HEK293T (cell line): ENCODE results near the gene PRRT4.

Experiments used
- CTCF ChIA-PET: fragments of 350-600 bp; formaldehyde crosslinking; extraction: SDS; loops from one replicate; lab custom pipeline; 2021; ENCODE audit warnings: antibody characterized with exemption, inconsistent platforms; lab: Yijun Ruan, JAX
- POLR2A ChIA-PET: fragments of 350-600 bp; formaldehyde crosslinking; extraction: SDS; loops from one replicate; lab custom pipeline; 2020; ENCODE audit warnings: antibody characterized with exemption, inconsistent platforms; lab: Yijun Ruan, JAX
- DNase-seq: peaks from one replicate; pipeline ENCODE4 v3.0.0; 2012; ENCODE audit warnings: mixed read lengths; ENCODE audit errors: extremely low spot score
- ARNT ChIP-seq: fragments of 450-650 bp; IDR thresholded peaks from 2 replicates; pipeline ENCODE4 v1.6.1; 2017; ENCODE audit warnings: mild to moderate bottlenecking
- BHLHE40 ChIP-seq: fragments of 450-650 bp; IDR thresholded peaks from 2 replicates; pipeline ENCODE4 v1.6.1; 2016; ENCODE audit warnings: mild to moderate bottlenecking, moderate library complexity, borderline replicate concordance
- CTBP1 ChIP-seq: fragments of 450-650 bp; IDR thresholded peaks from 2 replicates; pipeline ENCODE4 v1.6.1; 2016; ENCODE audit warnings: borderline replicate concordance
- ELF4 ChIP-seq: fragments of 450-650 bp; IDR thresholded peaks from 2 replicates; pipeline ENCODE4 v1.6.1; 2017; ENCODE audit warnings: antibody characterized with exemption
- FOXA1 ChIP-seq: fragments of 450-650 bp; IDR thresholded peaks from 2 replicates; pipeline ENCODE4 v1.6.1; 2016; ENCODE audit warnings: mild to moderate bottlenecking
- FOXK2 ChIP-seq: fragments of 450-650 bp; IDR thresholded peaks from 2 replicates; pipeline ENCODE4 v1.6.1; 2016; ENCODE audit warnings: mild to moderate bottlenecking
- FOXM1 ChIP-seq: fragments of 450-650 bp; IDR thresholded peaks from 2 replicates; pipeline ENCODE4 v1.6.1; 2017; ENCODE audit warnings: mild to moderate bottlenecking, borderline replicate concordance
- HDGF ChIP-seq: fragments of 450-650 bp; IDR thresholded peaks from 2 replicates; pipeline ENCODE4 v1.6.1; 2017; ENCODE audit warnings: antibody characterized with exemption, borderline replicate concordance
- L3MBTL2 ChIP-seq: fragments of 450-650 bp; conservative IDR thresholded peaks from 2 replicates; pipeline ENCODE4 v1.6.1; 2016; ENCODE audit warnings: mild to moderate bottlenecking
- LEF1 ChIP-seq: fragments of 450-650 bp; IDR thresholded peaks from 2 replicates; pipeline ENCODE4 v1.6.1; 2017; ENCODE audit warnings: mild to moderate bottlenecking, borderline replicate concordance
- NFRKB ChIP-seq: fragments of 450-650 bp; IDR thresholded peaks from 2 replicates; pipeline ENCODE4 v1.6.1; 2016; ENCODE audit warnings: mild to moderate bottlenecking, moderate library complexity
- PKNOX1 ChIP-seq: fragments of 450-650 bp; IDR thresholded peaks from 2 replicates; pipeline ENCODE4 v1.6.1; 2016
- SP1 ChIP-seq: fragments of 450-650 bp; IDR thresholded peaks from 2 replicates; pipeline ENCODE4 v1.6.1; 2017
- SUZ12 ChIP-seq: fragments of 450-650 bp; IDR thresholded peaks from 2 replicates; pipeline ENCODE4 v1.6.1; 2016; ENCODE audit warnings: mild to moderate bottlenecking
- TARDBP ChIP-seq: fragments of 450-650 bp; IDR thresholded peaks from 2 replicates; pipeline ENCODE4 v1.6.1; 2016
- ZNF384 ChIP-seq: fragments of 450-650 bp; IDR thresholded peaks from 2 replicates; pipeline ENCODE4 v1.6.1; 2016

Gene PRRT4

GRCh38 chr7:128385988-128386925 is 24.8 kb upstream of the PRRT4 start:
- no peak for DNase-seq
- no peak for TF ChIP-seq CTBP1
- TF ChIP-seq PKNOX1 = no peak
- no peak for TF ChIP-seq FOXM1
- TF ChIP-seq SP1 = no peak
- no peak for TF ChIP-seq ELF4
- no peak for TF ChIP-seq BHLHE40
- no peak for TF ChIP-seq HDGF
- no peak for TF ChIP-seq NFRKB
- ChIA-PET CTCF (interaction anchor here (0.7 to 5.7 kb wide), 4 partner anchors 10 to 42 kb away, joined by 8 to 122 read pairs (median 14); partner anchors contain the start of gene RBM28), POLR2A (interaction anchor here (0.6 to 2.0 kb wide), 2 partner anchors 29 to 42 kb away, joined by 3 to 9 read pairs; partner anchors contain the start of gene RBM28)

GRCh38 chr7:128384726-128385125 is 23.2 kb upstream of the PRRT4 start:
- CTCF ChIA-PET = interaction anchor here (5.7 kb wide), 1 partner anchor 36 kb away, joined by 122 read pairs; no protein-coding TSS in a partner anchor
- POLR2A ChIA-PET = no interaction called here
- TF ChIP-seq HDGF (no peak), BHLHE40 (no peak), SP1 (no peak), ARNT (no peak), L3MBTL2 (no peak), LEF1 (no peak), NFRKB (no peak), ZNF384 (no peak), CTBP1 (no peak), FOXK2 (no peak), SUZ12 (no peak), TARDBP (no peak), ELF4 (no peak), FOXM1 (no peak), FOXA1 (no peak), PKNOX1 (no peak)

GRCh38 chr7:128383776-128384175 is 22.3 kb upstream of the PRRT4 start:
- ChIA-PET POLR2A (interaction anchor here (1.0 kb wide), 1 partner anchor 39 kb away, joined by 3 read pairs; no protein-coding TSS in a partner anchor), CTCF (interaction anchor here (0.8 to 3.7 kb wide), 2 partner anchors 10 to 36 kb away, joined by 3 to 36 read pairs; no protein-coding TSS in a partner anchor)

More at GRCh38 chr7:128384726-128385125, 23.2 kb upstream of the PRRT4 start:
- DNase-seq = no peak

GRCh38 chr7:128381161-128381821 is 19.8 kb upstream of the PRRT4 start:
- ChIA-PET POLR2A (interaction anchor here (1.1 to 1.3 kb wide), 2 partner anchors 37 to 95 kb away, joined by 3 to 8 read pairs; partner anchors contain the start of genes METTL2B and RBM28), CTCF (interaction anchor here (0.6 to 3.7 kb wide), 33 partner anchors 8 to 233 kb away, joined by 3 to 36 read pairs (median 5); partner anchors contain the start of genes HILPDA and RBM28)
- peak; percentile 81 for DNase-seq
- no peak for TF ChIP-seq SP1
- no peak for TF ChIP-seq PKNOX1
- TF ChIP-seq ZNF384 = no peak
- TF ChIP-seq ELF4 = no peak
- TF ChIP-seq NFRKB = no peak
- no peak for TF ChIP-seq L3MBTL2
- TF ChIP-seq TARDBP = no peak
- no peak for TF ChIP-seq SUZ12
- TF ChIP-seq FOXK2 = no peak
- TF ChIP-seq ARNT = no peak
- no peak for TF ChIP-seq FOXA1
- TF ChIP-seq CTBP1 = no peak
- no peak for TF ChIP-seq HDGF
- no peak for TF ChIP-seq LEF1
- no peak for TF ChIP-seq BHLHE40
- TF ChIP-seq FOXM1 = no peak

More at GRCh38 chr7:128383776-128384175, 22.3 kb upstream of the PRRT4 start:
- TF ChIP-seq ARNT (no peak), SP1 (no peak), L3MBTL2 (no peak), TARDBP (no peak), HDGF (no peak), FOXM1 (no peak), CTBP1 (no peak), ZNF384 (no peak), NFRKB (no peak), FOXA1 (no peak), SUZ12 (no peak), PKNOX1 (no peak), LEF1 (no peak), ELF4 (no peak), FOXK2 (no peak), BHLHE40 (no peak)
- DNase-seq = no peak
